HG02763 (cell line): Measurements from ENCODE around the gene DYRK1A.

Experiments used
- ATAC-seq: cut with Tn5 transposase; IDR thresholded peaks from one replicate; pipeline ENCODE4 v1.9.1; 2021; ENCODE audit warnings: mild to moderate bottlenecking, moderate library complexity; ENCODE audit not compliant: unreplicated experiment

The DYRK1A gene

GRCh38 chr21:37365517-37366481 is 774 bp upstream of the DYRK1A start:
- peak; percentile 39 for ATAC-seq

GRCh38 chr21:37367336-37367702 is 746 bp downstream of the DYRK1A start:
- ATAC-seq = peak; percentile 1

- ATAC-seq = peak; percentile 4
Measured at GRCh38 chr21:37367703-37368540, 1.3 kb downstream of the DYRK1A start.

- no peak for ATAC-seq
Measured at GRCh38 chr21:37368541-37369279, 2.1 kb downstream of the DYRK1A start.

GRCh38 chr21:37369307-37369854 is 2.8 kb downstream of the DYRK1A start:
- no peak for ATAC-seq

- ATAC-seq = no peak
Measured at GRCh38 chr21:37370152-37371040, 3.8 kb downstream of the DYRK1A start.

- no peak for ATAC-seq
Measured at GRCh38 chr21:37371041-37371397, 4.4 kb downstream of the DYRK1A start.

- no peak for ATAC-seq
Measured at GRCh38 chr21:37372127-37372731, 5.7 kb downstream of the DYRK1A start.

- no peak for ATAC-seq
Measured at GRCh38 chr21:37372951-37373350, 6.4 kb downstream of the DYRK1A start.

- ATAC-seq = no peak
Measured at GRCh38 chr21:37373539-37373938, 7.0 kb downstream of the DYRK1A start.

GRCh38 chr21:37374027-37374426 is 7.5 kb downstream of the DYRK1A start:
- ATAC-seq = no peak

GRCh38 chr21:37375866-37376574 is 9.4 kb downstream of the DYRK1A start:
- no peak for ATAC-seq

GRCh38 chr21:37378700-37379139 is 12.1 kb downstream of the DYRK1A start:
- no peak for ATAC-seq

- no peak for ATAC-seq
Measured at GRCh38 chr21:37380349-37381323, 14.1 kb downstream of the DYRK1A start.

GRCh38 chr21:37381883-37382585 is 15.5 kb downstream of the DYRK1A start:
- ATAC-seq = no peak

- ATAC-seq = no peak
Measured at GRCh38 chr21:37383086-37383485, 16.5 kb downstream of the DYRK1A start.

GRCh38 chr21:37383784-37384311 is 17.3 kb downstream of the DYRK1A start:
- no peak for ATAC-seq
